Renal cortical epithelial cell (primary cell): ENCODE measurements around the gene LYPLA2. TPM values are rescaled to one million over a fixed set of nuclear protein-coding genes. Genes with fewer than 3 reads are reported as not detected.
"Not testable (repeated sequence)": the region's sequence is repeated elsewhere in the genome, so short reads cannot be mapped to it uniquely, and the experiment has no call there.

Experiments
- DNase-seq: peaks from one replicate; pipeline ENCODE4 v3.0.0-alpha.2; 2011; ENCODE audit warnings: low read depth
- total RNA-seq: library from RNA; depleted of rRNA; stranded (reverse); fragments of >200 nt; gene quantifications from 2 replicates; pipeline ENCODE4 v1.2.3, GENCODE V29; 2014

The LYPLA2 gene
- total RNA-seq, 1 donor from 2014 or later, result 111 TPM

- DNase-seq, result no peak
These were observed 10.4 kb downstream of the LYPLA2 start for GRCh38 chr1:23801338-23801748.

GRCh38 chr1:23801876-23802275 is 10.9 kb downstream of the LYPLA2 start:
- no peak for DNase-seq

GRCh38 chr1:23802809-23803342 is 11.9 kb downstream of the LYPLA2 start:
- DNase-seq, result not testable (repeated sequence)

GRCh38 chr1:23803674-23804073 is 12.7 kb downstream of the LYPLA2 start:
- DNase-seq, result no peak

GRCh38 chr1:23804183-23804835 is 13.4 kb downstream of the LYPLA2 start:
- DNase-seq, result no peak

GRCh38 chr1:23805025-23805424 is 14.1 kb downstream of the LYPLA2 start:
- DNase-seq, result no peak

- DNase-seq, result no peak
These were observed 15.3 kb downstream of the LYPLA2 start for GRCh38 chr1:23806280-23806679.

GRCh38 chr1:23807453-23807852 is 16.5 kb downstream of the LYPLA2 start:
- no peak for DNase-seq

- DNase-seq, result peak; percentile 69
These were observed 18.8 kb downstream of the LYPLA2 start for GRCh38 chr1:23809751-23810171.

- peak; percentile 41 for DNase-seq
These were observed 20.0 kb downstream of the LYPLA2 start for GRCh38 chr1:23810818-23811540.

GRCh38 chr1:23814016-23814415 is 23.1 kb downstream of the LYPLA2 start:
- DNase-seq, result no peak

- no peak for DNase-seq
These were observed 25.4 kb downstream of the LYPLA2 start for GRCh38 chr1:23816361-23816760.

- no peak for DNase-seq
These were observed 26.0 kb downstream of the LYPLA2 start for GRCh38 chr1:23816906-23817305.

GRCh38 chr1:23817633-23818032 is 26.7 kb downstream of the LYPLA2 start:
- no peak for DNase-seq

- no peak for DNase-seq
These were observed 32.8 kb downstream of the LYPLA2 start for GRCh38 chr1:23823767-23824166.

GRCh38 chr1:23824711-23825075 is 33.7 kb downstream of the LYPLA2 start:
- peak; percentile 7 for DNase-seq

GRCh38 chr1:23825076-23825761 is 34.3 kb downstream of the LYPLA2 start, which contains the start of gene HMGCL:
Gene HMGCL, minus strand, starts transcription at chr1:23825429. Its CDS starts 14 bp downstream, at chr1:23825415.
- DNase-seq, result peak; percentile 72

GRCh38 chr1:23825762-23826522 is 35.0 kb downstream of the LYPLA2 start:
- DNase-seq, result no peak

GRCh38 chr1:23826590-23826989 is 35.6 kb downstream of the LYPLA2 start:
- DNase-seq, result not testable (repeated sequence)

GRCh38 chr1:23827717-23828116 is 36.8 kb downstream of the LYPLA2 start:
- DNase-seq, result no peak

GRCh38 chr1:23834156-23834555 is 43.2 kb downstream of the LYPLA2 start:
- not testable (repeated sequence) for DNase-seq

- DNase-seq, result no peak
These were observed 45.1 kb downstream of the LYPLA2 start for GRCh38 chr1:23836037-23836436.
